Activated naive CD4-positive, alpha-beta T cell treated with anti-CD3 and anti-CD28 coated beads, Interleukin-2, amount 50 U/mL, for 72 hours (primary cell): ENCODE measurements around the gene ZNF835. TPM values are rescaled to one million over a fixed set of nuclear protein-coding genes. Genes with fewer than 3 reads are reported as not detected.

Experiments
- ATAC-seq, 2 donors: fragments of 150-1000 bp; cut with Tn5 transposase; 2 replicates each; pipeline ENCODE4 v1.10.0; 2021; ENCODE audit warnings: mild to moderate bottlenecking in 2 of 2, moderate library complexity in 2 of 2
- DNase-seq, 2 donors: peaks; one replicate each; pipeline ENCODE4 v3.0.0; 2021 to 2022; ENCODE audit warnings: low spot score in 2 of 2
- H3K27ac Mint-ChIP-seq, 2 donors: one replicate each; pipeline ENCODE4 v1.8.0; 2022; ENCODE audit warnings: mild to moderate bottlenecking in 2 of 2, mixed read lengths in 2 of 2
- H3K36me3 Mint-ChIP-seq, 2 donors: one replicate each; pipeline ENCODE4 v1.8.0; 2022; ENCODE audit warnings: mixed read lengths in 2 of 2
- H3K9me3 Mint-ChIP-seq, 2 donors: one replicate each; pipeline ENCODE4 v1.8.0; 2022; ENCODE audit warnings: mixed read lengths in 2 of 2
- total RNA-seq, 2 donors: library from RNA; stranded (reverse); gene quantifications; one replicate each; pipeline ENCODE4 v1.2.3, GENCODE V29; 2022

ZNF835 gene
- total RNA-seq, 2 donors from 2014 or later = 1.7 to 2.2 TPM

DNA sequence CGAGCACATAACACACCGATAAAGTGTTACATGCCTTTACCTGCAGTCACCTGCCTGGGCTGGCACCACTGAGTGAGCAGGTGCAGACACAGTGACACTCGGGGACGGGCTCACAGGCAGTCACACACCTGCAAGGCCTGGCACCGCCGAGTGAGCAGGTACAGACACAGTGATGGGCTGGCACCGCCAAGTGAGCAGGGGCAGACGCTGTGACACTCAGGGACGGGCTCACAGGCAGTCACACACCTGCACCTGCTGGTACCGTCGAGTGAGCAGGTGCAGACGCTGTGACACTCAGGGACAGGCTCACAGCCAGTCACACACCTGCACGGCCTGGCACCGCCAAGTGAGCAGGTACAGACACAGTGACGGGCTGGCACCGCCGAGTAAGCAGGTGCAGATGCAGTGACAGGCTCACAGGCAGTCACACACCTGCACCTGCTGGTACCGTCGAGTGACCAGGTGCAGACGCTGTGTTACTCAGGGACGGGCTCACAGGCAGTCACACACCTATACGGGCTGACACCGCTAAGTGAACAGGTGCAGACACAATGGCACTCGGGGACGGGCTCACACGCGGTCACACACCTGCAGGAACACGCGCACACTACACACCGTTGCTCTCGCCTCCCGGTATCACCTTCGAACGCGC is 470 bp downstream of the ZNF835 start:
- Mint-ChIP-seq H3K27ac (peak overlapping the region in 1 of 2 donors; percentile 88), H3K9me3 (peaks cover 8 to 11% of the 10 kb centered on the region in 2 donors), H3K36me3 (peaks cover 38% of the 10 kb centered on the region in 2 donors)
- ATAC-seq (peak; percentile 40 to 60), DNase-seq (peak in 1 of 2 donors; percentile 3)

DNA sequence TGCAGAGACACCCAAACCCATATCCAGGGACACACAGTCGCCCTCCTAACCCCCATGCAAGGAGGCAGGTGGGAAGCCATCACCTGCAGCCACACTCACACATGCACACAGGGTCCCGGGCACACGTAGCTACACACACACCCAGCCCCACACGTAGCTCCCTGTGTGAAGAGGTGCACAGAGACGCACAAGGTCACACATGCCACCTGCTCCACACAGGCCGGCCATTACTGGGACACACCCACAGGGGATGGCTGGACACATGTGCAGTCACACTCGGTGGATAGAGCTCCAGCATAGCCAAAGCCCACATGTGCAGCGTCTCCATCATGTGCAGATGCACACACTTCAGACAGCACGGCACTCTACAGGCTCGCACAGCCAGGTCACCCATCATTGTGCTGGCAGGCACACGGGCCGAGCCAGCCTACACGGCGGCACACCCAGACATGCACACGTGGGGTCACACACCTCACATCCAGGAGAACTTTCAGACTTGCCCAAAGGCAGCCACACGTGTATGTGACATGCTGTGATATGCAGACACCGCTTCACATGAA is 1.1 kb downstream of the ZNF835 start:
- Mint-ChIP-seq H3K9me3 (peaks cover 6 to 8% of the 10 kb centered on the region in 2 donors), H3K27ac (no peak overlapping the region), H3K36me3 (peaks cover 38 to 44% of the 10 kb centered on the region in 2 donors)
- ATAC-seq = no peak
- no peak for DNase-seq

DNA sequence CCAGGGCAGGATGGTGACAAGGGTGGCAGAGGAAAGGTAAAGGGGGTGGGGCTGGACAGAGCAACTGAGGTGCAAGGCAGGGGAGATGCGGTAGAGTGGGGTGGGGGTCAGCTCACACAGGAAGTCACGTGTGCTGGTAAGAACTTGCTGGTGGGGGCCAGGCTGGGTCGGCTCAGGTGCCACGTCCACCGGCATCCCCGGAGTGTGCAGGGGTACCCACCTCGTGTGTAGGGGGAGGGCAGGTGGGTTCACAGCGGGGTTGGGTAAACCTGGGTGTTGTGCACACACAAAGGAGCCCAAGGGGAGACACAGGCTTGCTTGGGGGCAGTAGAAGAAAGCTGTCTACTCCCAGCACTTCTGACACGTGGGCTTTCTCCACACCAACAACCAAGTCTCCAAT is 2.9 kb downstream of the ZNF835 start:
- no peak for ATAC-seq
- Mint-ChIP-seq H3K27ac (no peak overlapping the region), H3K9me3 (peaks cover 4 to 14% of the 10 kb centered on the region in 2 donors), H3K36me3 (peaks cover 54 to 55% of the 10 kb centered on the region in 2 donors)
- no peak for DNase-seq

DNA sequence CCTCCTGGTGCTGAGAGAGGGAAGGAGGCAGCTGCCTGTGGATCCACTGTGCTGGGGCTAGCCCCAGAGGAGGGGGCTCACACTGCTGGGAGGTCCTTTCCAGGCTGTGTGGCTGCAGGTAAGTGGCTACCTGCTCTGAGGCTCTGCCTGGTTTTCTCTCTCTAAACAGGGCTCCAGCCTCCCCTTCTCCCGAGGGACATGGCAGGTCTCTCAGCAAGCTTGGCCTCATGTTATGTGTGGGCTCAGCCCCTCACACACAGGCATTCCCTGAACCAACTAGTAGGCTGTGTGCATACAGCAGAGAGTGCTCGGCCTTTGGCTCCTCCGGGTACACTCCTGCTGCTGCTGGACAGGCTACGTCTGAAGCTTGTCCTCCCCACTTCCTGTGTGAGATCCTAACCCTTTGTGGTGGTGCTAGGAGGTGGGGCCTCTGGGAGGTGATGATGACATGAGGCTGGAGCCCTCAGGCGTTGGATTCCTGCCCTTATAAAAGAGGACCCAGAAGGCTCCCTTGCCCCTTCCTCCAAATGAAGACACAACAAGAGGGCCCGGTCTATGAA is 4.2 kb downstream of the ZNF835 start:
- DNase-seq (no peak), ATAC-seq (no peak)
- H3K36me3 Mint-ChIP-seq = peaks cover 63 to 64% of the 10 kb centered on the region in 2 donors

DNA sequence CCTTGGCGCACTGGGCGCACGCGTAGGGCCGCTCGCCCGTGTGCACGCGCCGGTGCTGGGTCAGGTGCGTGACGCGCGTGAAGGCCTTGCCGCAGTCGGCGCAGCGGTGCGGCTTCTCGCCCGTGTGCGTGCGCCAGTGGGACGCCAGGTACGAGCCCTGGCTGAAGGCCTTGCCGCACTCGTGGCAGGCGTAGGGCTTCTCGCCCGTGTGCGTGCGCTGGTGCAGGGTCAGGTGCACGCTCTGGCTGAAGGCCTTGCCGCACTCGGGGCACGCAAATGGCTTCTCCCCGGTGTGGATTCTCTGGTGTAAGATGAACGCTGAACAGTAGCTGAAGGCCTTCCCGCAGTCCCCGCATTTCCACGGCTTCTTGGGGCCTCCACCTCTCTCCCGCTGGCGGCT is 7.0 kb downstream of the ZNF835 start:
- ATAC-seq (no peak), DNase-seq (no peak)
- H3K27ac Mint-ChIP-seq = no peak overlapping the region
- H3K36me3 Mint-ChIP-seq = peaks cover 62 to 69% of the 10 kb centered on the region in 2 donors
- H3K9me3 Mint-ChIP-seq = peaks cover 7 to 18% of the 10 kb centered on the region in 2 donors

More for the DNA sequence above, 4.2 kb downstream of the ZNF835 start:
- peaks cover 7 to 18% of the 10 kb centered on the region in 2 donors for H3K9me3 Mint-ChIP-seq
- no peak overlapping the region for H3K27ac Mint-ChIP-seq

DNA sequence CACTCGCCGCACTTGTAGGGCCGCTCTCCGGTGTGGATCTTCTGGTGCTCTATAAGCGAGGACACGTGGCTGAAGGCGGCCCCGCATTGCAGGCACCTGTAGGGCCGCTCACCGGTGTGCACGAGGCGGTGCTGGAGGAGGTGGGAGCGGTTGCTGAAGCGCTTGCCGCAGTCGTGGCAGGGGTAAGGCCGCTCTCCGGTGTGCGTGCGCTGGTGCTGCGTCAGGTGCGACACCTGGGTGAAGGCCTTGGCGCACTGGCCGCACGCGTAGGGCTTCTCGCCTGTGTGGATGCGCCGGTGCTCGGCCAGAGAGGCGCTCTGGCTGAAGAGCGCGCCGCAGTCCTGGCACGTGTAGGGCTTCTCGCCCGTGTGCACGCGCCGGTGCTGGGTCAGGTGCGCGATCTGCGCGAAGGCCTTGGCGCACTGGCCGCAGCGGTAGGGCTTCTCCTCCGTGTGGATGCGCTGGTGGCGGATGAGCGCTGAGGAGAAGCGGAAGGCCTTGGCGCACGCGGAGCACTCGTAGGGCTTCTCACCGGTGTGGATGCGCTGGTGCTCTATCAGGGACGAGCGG is 7.5 kb downstream of the ZNF835 start:
- DNase-seq (no peak), ATAC-seq (no peak)
- Mint-ChIP-seq H3K9me3 (peaks cover 12 to 20% of the 10 kb centered on the region in 2 donors), H3K27ac (peak overlapping the region in 1 of 2 donors; percentile 46), H3K36me3 (peaks cover 60 to 72% of the 10 kb centered on the region in 2 donors)

DNA sequence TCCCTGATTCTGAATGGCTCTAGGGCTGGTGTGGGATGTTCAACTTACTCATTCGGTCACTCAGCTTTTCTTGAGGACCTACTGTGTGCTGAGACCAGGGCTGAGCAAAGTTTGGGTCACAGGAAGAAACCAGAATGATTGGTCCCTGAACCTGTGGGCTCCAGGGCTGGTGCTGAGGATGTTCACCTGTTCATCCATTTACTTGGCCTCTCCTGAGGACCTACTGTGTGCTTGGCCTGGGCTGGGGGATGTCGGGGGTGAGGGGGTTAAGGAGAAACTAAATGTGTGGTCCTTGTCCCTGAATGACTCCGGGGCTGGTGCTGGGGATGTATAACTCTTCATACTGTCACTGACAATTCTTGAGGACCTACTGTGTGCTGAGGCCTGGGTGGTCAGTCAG is 10.3 kb downstream of the ZNF835 start:
- peaks cover 20% of the 10 kb centered on the region in 2 donors for H3K9me3 Mint-ChIP-seq
- no peak overlapping the region for H3K27ac Mint-ChIP-seq
- DNase-seq = no peak
- ATAC-seq = no peak
- H3K36me3 Mint-ChIP-seq = peaks cover 48 to 62% of the 10 kb centered on the region in 2 donors

DNA sequence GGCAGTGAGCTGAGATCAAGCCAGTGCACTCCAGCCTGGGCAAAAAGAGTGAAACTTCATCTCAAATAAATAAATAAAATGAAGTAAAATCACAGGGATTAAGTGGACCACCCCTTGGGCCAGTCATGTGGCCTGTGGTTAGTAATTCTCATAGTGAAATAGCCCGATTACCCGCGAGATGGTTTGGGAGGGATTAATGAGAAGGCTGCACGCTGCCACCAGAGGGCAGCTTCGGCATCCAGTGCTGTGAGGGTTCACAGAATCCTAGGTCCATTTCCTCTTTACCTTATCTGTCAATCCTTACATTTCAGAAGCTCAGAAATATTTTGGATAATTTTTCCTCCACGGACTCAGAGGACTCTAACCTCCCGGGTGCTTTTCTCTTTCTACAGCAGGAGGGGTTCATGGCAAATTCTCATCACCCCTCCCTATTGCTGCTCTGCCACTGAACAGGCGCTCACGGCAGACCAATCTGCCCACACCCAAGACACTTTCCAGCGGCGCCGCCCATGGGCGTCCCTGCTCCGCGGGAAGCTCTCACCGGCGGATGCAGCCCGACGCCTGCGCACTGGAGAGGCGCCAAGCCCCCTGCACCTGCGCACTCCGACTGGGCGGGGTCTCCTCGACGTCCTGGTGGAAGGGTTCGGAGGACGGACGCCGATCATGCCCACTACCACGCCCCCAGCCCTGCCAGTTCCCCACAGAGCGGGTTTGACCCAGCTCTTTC is 11.0 kb downstream of the ZNF835 start:
- DNase-seq = no peak
- Mint-ChIP-seq H3K27ac (no peak overlapping the region), H3K36me3 (peaks cover 48 to 57% of the 10 kb centered on the region in 2 donors), H3K9me3 (peaks cover 20 to 22% of the 10 kb centered on the region in 2 donors)
- ATAC-seq = no peak

DNA sequence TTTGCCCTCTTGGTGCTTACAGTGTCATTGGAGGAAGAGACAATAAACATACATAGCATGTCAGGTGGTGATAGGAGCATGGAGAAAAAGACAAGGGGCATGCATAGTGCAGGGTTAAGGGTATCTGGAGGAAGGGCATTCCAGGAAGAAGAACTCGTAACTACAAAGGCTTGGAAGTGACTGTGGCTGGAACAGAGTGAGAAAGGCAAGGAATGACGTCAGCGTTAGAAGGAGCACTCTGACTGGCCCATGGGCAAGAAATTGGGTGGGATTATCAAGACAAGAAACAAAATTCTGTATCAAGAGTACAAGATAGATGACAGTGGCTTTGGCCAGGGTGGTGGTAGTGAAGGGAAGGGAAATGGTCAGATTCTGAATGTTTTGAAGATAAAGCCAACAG is 17.4 kb downstream of the ZNF835 start:
- DNase-seq (no peak), ATAC-seq (no peak)
- Mint-ChIP-seq H3K36me3 (peaks cover 35 to 38% of the 10 kb centered on the region in 2 donors), H3K9me3 (peaks cover 37 to 47% of the 10 kb centered on the region in 2 donors), H3K27ac (no peak overlapping the region)

DNA sequence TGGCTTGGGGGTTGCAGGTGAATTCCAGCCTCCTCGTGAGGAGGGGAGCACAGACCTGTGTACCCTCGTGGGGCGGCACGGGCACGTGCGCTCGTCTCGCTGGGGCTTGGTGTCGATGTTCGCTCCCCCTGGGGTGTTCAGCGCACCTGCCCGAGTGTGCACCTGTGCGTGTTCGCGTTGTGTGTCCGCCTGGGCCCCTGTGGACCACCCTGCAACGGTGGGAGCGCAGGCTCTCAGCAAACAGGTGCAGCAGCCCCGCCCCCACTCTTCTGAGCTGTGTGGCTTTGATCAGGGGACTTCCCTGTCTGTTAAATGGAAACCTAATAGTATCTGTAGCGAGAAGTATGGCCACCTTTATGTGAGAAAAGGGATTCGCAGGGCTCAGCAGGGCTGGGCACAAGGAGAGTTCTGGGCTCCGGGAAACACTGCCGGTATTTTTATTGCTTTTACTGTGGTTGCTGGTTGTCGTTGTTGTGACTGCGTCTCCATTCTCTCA is 28.0 kb downstream of the ZNF835 start:
- Mint-ChIP-seq H3K36me3 (peaks cover 56 to 63% of the 10 kb centered on the region in 2 donors), H3K9me3 (peaks cover 49 to 54% of the 10 kb centered on the region in 2 donors), H3K27ac (no peak overlapping the region)
- ATAC-seq = no peak
- DNase-seq = no peak

DNA sequence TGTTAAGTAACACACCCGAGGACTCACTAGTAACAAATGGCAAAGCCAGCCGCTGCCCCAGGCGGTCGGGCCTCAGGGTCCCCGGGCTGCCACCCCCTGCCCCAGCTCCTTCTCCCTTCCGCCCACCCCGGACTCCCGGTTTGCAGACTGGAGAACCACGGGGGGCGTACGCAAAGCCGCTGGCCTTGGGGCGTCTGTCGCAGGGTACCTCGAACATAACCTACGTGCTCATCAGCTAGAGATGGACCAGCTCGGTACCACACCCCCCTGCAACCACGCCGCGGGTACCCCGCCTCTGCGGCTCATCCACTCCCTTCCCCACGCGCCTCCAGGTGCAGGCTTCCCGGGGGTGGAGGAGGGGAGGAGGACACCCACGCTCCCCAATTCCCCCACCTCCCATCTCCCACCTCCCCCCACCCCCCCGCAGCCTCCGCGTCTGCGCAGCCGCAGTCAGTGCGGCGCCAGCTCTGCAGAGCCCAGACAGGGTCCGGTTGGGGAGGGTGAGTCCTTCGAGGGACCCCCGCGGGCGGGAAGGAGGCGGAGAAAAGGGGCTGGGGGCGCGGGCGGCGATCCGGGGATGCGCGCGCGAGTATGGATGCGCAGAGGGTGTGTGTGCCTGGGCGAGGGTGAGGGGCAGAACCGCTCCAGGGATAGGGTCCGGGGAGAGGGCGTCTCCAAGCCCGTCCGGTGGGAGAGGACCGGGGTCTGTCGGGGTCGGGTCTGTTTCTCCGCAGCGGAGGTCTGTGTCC is 28.7 kb downstream of the ZNF835 start, which contains the start of gene SMIM17:
SMIM17 (plus strand) TSS at position 449 of the 749 bp plus-strand sequence. CDS start 2,509 bp downstream, outside the sequence.
- peaks cover 55 to 61% of the 10 kb centered on the region in 2 donors for H3K36me3 Mint-ChIP-seq
- peaks cover 45 to 51% of the 10 kb centered on the region in 2 donors for H3K9me3 Mint-ChIP-seq
- ATAC-seq = no peak

DNA sequence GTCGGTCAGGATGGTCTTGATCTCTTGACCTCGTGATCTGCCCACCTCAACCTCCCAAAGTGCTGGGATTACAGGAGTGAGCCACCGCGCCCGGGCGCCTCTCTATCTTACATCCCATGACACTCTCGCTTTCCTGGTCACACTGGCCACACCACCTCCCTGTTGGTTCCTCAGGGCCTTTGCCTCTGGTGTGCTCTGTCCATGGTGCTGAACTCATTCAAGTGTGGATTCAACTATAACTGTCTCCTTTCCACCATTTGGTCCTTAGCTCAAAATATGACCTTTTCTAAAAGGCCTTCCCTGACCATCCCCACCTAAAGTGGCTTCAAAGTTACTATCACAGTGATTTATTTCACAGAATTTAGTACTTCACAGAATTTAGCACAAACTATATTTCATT is 32.3 kb downstream of the ZNF835 start:
- DNase-seq = no peak
- peaks cover 30 to 35% of the 10 kb centered on the region in 2 donors for H3K9me3 Mint-ChIP-seq

More for the DNA sequence above, 28.7 kb downstream of the ZNF835 start, which contains the start of gene SMIM17:
- no peak for DNase-seq
- no peak within 1 kb of the TSS for H3K27ac Mint-ChIP-seq

DNA sequence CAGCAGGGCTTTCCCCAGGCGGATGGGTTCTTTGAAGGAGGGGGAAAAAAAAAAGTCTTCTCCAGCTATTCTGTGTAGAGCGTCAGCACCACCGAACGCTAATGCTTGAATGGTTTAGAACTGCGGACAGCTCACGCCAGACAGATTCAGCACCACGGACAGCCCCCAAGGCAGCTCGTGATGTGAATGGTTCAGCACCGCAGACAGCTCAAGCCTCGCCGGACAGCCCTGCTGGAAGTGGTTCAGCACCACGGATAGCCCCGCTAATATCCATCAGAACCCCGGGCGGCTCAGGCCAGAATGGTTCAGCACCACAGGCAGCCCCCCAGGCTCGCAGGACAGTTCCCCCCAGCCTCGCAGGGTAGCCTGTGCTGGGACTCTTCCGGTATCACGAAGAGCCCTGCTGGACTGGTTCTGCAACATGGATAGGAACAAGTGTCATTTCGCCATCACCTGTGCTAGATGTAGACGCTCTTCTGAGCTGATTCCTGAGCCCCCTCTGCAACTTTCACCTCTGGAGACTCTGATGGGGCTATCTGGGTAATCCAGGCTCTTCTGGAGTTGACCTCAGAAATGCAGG is 33.5 kb downstream of the ZNF835 start:
- H3K9me3 Mint-ChIP-seq = peaks cover 32 to 39% of the 10 kb centered on the region in 2 donors
- H3K27ac Mint-ChIP-seq = no peak overlapping the region
- DNase-seq = peak in 1 of 2 donors; percentile 65
- H3K36me3 Mint-ChIP-seq = peaks cover 41% of the 10 kb centered on the region in 2 donors
- ATAC-seq = peak in 1 of 2 donors; percentile 68

More for the DNA sequence above, 32.3 kb downstream of the ZNF835 start:
- H3K27ac Mint-ChIP-seq = no peak overlapping the region
- ATAC-seq = no peak
- H3K36me3 Mint-ChIP-seq = peaks cover 42 to 43% of the 10 kb centered on the region in 2 donors

DNA sequence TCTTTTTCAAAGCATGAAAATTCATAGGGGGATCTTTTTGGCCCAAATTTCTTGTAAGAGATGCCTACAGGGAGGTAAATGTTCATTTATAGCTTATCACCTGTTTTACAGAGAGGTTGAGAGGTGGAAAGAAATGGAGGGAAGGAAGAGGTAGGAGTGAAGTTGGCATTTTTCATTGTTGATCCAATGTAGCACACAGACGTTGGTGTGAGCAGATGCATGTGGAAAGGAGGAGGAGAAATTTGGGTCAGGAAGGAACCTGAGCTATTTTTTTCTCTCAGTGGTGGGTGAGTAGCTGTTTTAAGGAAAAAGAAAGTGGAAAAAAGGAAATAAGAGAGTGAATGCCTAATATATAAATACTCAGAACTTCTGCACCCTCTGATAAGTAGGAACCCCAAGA is 38.5 kb downstream of the ZNF835 start:
- H3K36me3 Mint-ChIP-seq = peaks cover 50 to 54% of the 10 kb centered on the region in 2 donors
- no peak overlapping the region for H3K27ac Mint-ChIP-seq
- no peak for DNase-seq
- ATAC-seq = no peak
- H3K9me3 Mint-ChIP-seq = peaks cover 41 to 43% of the 10 kb centered on the region in 2 donors

DNA sequence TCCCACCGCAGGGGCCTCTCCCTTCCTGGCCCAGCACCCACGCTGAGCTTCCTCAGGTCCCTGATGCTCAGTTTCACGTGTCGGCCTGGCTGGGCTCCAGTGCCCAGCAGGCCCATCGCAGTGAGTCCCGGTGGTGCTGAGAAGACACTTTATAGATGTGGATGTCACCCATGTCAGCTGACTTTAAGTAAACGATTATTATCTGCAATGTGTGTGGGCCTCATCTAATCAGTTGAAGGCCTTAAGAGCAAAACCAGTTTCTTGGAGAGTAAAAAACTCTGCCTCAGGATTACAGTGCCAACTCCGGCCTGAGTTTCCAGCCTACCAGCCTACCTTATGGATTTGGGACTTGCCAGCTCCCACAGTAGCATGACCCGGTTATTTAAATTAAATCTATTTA is 45.8 kb downstream of the ZNF835 start:
- Mint-ChIP-seq H3K27ac (no peak overlapping the region), H3K36me3 (peaks cover 71 to 79% of the 10 kb centered on the region in 2 donors), H3K9me3 (peaks cover 33 to 53% of the 10 kb centered on the region in 2 donors)
- DNase-seq (no peak), ATAC-seq (no peak)
